H1 (cell line): Measurements from ENCODE around the gene GOLGA6L10. TPM values are rescaled to one million over a fixed set of nuclear protein-coding genes. Genes with fewer than 3 reads are reported as not detected.

Source experiments
- CTCF ChIA-PET: fragments of 300-600 bp; sonication (Branson Sonifier 250); formaldehyde crosslinking; loops from one replicate; lab custom pipeline; 2021; ENCODE audit not compliant: partially characterized antibody; lab: Charles Lee
- POLR2A ChIA-PET: fragments of 300-600 bp; sonication (Branson Sonifier 250); formaldehyde crosslinking; loops from one replicate; lab custom pipeline; 2021; ENCODE audit warnings: inconsistent platforms; ENCODE audit not compliant: partially characterized antibody; lab: Charles Lee
- DNase-seq, 2 experiments: peaks; one replicate each; pipeline versions ENCODE4 v3.0.0 to v3.0.0-alpha.2; 2010 to 2022; ENCODE audit warnings: low spot score in 2 of 2, low read depth in 1 of 2, mixed read lengths in 1 of 2
- FAIRE-seq: peaks from 2 replicates; lab custom pipeline; 2011; peaks lifted over from hg19 to GRCh38; lab: Jason Lieb, UNC
- H2AFZ ChIP-seq: 2 replicates; pipeline ENCODE4 v1.8.1; 2012; ENCODE audit warnings: low read length, inconsistent platforms
- H2AK5ac ChIP-seq: 2 replicates; pipeline ENCODE4 v1.6.1; 2013; ENCODE audit warnings: low read depth, low read length
- H2BK120ac ChIP-seq: replicated peaks from 2 replicates; pipeline ENCODE3; 2013; ENCODE audit warnings: low read depth, low read length, inconsistent platforms
- H2BK12ac ChIP-seq: 2 replicates; pipeline ENCODE4 v1.6.1; 2013; ENCODE audit warnings: low read depth, low read length
- H2BK15ac ChIP-seq: 2 replicates; pipeline ENCODE4 v1.6.1; 2013; ENCODE audit warnings: low read length
- H2BK20ac ChIP-seq: 2 replicates; pipeline ENCODE4 v1.6.1; 2013; ENCODE audit warnings: low read length
- H2BK5ac ChIP-seq: 2 replicates; pipeline ENCODE4 v1.6.1; 2013; ENCODE audit warnings: low read depth, low read length
- H3K14ac ChIP-seq: 2 replicates; pipeline ENCODE4 v1.6.1; 2013; ENCODE audit warnings: inconsistent platforms; ENCODE audit not compliant: insufficient read length
- H3K18ac ChIP-seq: 2 replicates; pipeline ENCODE4 v1.6.1; 2013; ENCODE audit warnings: low read length; ENCODE audit errors: extremely low read depth
- H3K23ac ChIP-seq: 2 replicates; pipeline ENCODE4 v1.6.1; 2013; ENCODE audit warnings: inconsistent platforms; ENCODE audit not compliant: insufficient read length
- H3K23me2 ChIP-seq: 2 replicates; pipeline ENCODE4 v1.6.1; 2013; ENCODE audit warnings: low read depth, low read length
- H3K27ac ChIP-seq: 2 replicates; pipeline ENCODE4 v1.6.1; 2011; ENCODE audit warnings: low read depth, low read length, inconsistent platforms
- H3K27me3 ChIP-seq, 4 experiments: replicated peaks in 1 of 4; 1 replicate in 1 of 4; 2 replicates in 3 of 4; pipeline versions ENCODE4 v1.6.1 to v1.8.1; 2011 to 2013; ENCODE audit warnings: low read length in 3 of 4, mild to moderate bottlenecking in 3 of 4, inconsistent platforms in 2 of 4, mixed read lengths in 2 of 4, moderate library complexity in 1 of 4; ENCODE audit not compliant: control insufficient read depth in 3 of 4, insufficient read depth in 3 of 4; ENCODE audit errors: extremely low read depth in 1 of 4
- H3K36me3 ChIP-seq, 4 experiments: 2 replicates each; pipeline versions ENCODE4 v1.6.1 to v1.8.1; 2011 to 2013; ENCODE audit warnings: mild to moderate bottlenecking in 4 of 4, low read length in 3 of 4, moderate library complexity in 2 of 4, control low read depth in 1 of 4, inconsistent platforms in 1 of 4; ENCODE audit not compliant: insufficient read depth in 4 of 4, control insufficient read depth in 2 of 4
- H3K4ac ChIP-seq: replicated peaks from 2 replicates; pipeline ENCODE3; 2013; ENCODE audit warnings: low read length, low read depth, mixed read lengths, inconsistent platforms; ENCODE audit not compliant: insufficient read length
- H3K4me1 ChIP-seq, 4 experiments: replicated peaks in 1 of 4; 1 replicate in 1 of 4; 2 replicates in 3 of 4; pipeline versions ENCODE4 v1.6.1 to v1.8.1; 2011 to 2013; ENCODE audit warnings: low read length in 3 of 4, inconsistent platforms in 2 of 4, mixed read lengths in 1 of 4; ENCODE audit not compliant: insufficient read depth in 4 of 4, control insufficient read depth in 3 of 4
- H3K4me2 ChIP-seq, 2 experiments: 2 replicates each; pipeline versions ENCODE4 v1.6.1 to v1.8.1; 2011 to 2013; ENCODE audit warnings: low read depth in 2 of 2, low read length in 2 of 2, control low read depth in 1 of 2, inconsistent platforms in 1 of 2, mild to moderate bottlenecking in 1 of 2; ENCODE audit not compliant: insufficient read depth in 1 of 2
- H3K4me3 ChIP-seq, 4 experiments: fragments of 200-600, 300-600 bp in 1 of 4; sonication (generic), shearing (Covaris generic), sonication (Bioruptor Twin) in 1 of 4; 2 replicates each; pipeline versions ENCODE4 v1.5.1 to v1.8.1; 2011 to 2016; ENCODE audit warnings: low read length in 4 of 4, low read depth in 3 of 4, control low read depth in 2 of 4, inconsistent platforms in 2 of 4, mild to moderate bottlenecking in 2 of 4, mixed read lengths in 1 of 4, moderate library complexity in 1 of 4; ENCODE audit not compliant: insufficient read depth in 2 of 4; ENCODE audit errors: extremely low read depth in 1 of 4
- H3K56ac ChIP-seq: replicated peaks from 2 replicates; pipeline ENCODE3; 2013; ENCODE audit warnings: low read depth, mild to moderate bottlenecking, mixed read lengths, low read length, inconsistent platforms; ENCODE audit not compliant: insufficient read length
- H3K79me1 ChIP-seq: 2 replicates; pipeline ENCODE4 v1.6.1; 2013; ENCODE audit warnings: low read depth, low read length, control low read depth
- H3K79me2 ChIP-seq, 2 experiments: 2 replicates each; pipeline versions ENCODE4 v1.6.1 to v1.8.1; 2012 to 2013; ENCODE audit warnings: low read length in 2 of 2, mild to moderate bottlenecking in 2 of 2, inconsistent platforms in 1 of 2; ENCODE audit not compliant: insufficient read depth in 2 of 2, control insufficient read depth in 1 of 2
- H3K9ac ChIP-seq, 4 experiments: replicated peaks in 1 of 4; 1 replicate in 1 of 4; 2 replicates in 3 of 4; pipeline versions ENCODE4 v1.6.1 to v1.8.1; 2011 to 2013; ENCODE audit warnings: low read depth in 3 of 4, low read length in 3 of 4, control low read depth in 2 of 4, mild to moderate bottlenecking in 2 of 4, moderate library complexity in 2 of 4, inconsistent platforms in 1 of 4; ENCODE audit errors: extremely low read depth in 1 of 4
- H3K9me3 ChIP-seq, 2 experiments: 2 replicates each; pipeline versions ENCODE4 v1.6.1 to v1.8.1; 2012 to 2013; ENCODE audit warnings: mild to moderate bottlenecking in 2 of 2, moderate library complexity in 2 of 2, control low read depth in 1 of 2, inconsistent platforms in 1 of 2, low read depth in 1 of 2, low read length in 1 of 2, mixed read lengths in 1 of 2; ENCODE audit not compliant: insufficient read depth in 2 of 2
- H4K20me1 ChIP-seq, 2 experiments: replicated peaks in 1 of 2; 2 replicates each; pipeline versions ENCODE3 to v1.8.1; 2011 to 2013; ENCODE audit warnings: inconsistent platforms in 2 of 2, low read length in 2 of 2, mild to moderate bottlenecking in 1 of 2; ENCODE audit not compliant: insufficient read depth in 2 of 2, control insufficient read depth in 1 of 2
- H4K5ac ChIP-seq: 2 replicates; pipeline ENCODE4 v1.6.1; 2013; ENCODE audit warnings: low read length, low read depth, mixed read lengths, inconsistent platforms; ENCODE audit not compliant: insufficient read length
- H4K8ac ChIP-seq: 2 replicates; pipeline ENCODE4 v1.8.0; 2013; ENCODE audit warnings: mild to moderate bottlenecking, moderate library complexity, low read length, inconsistent platforms; ENCODE audit not compliant: insufficient read depth; ENCODE audit errors: extremely low read depth
- H4K91ac ChIP-seq: replicated peaks from 2 replicates; pipeline ENCODE3; 2013; ENCODE audit warnings: low read length, mixed read lengths, inconsistent platforms; ENCODE audit not compliant: insufficient read length
- CBX5 ChIP-seq: fragments of 300-800, 300-1000 bp; sonication (generic); IDR thresholded peaks from 2 replicates; pipeline ENCODE4 v1.7.1; 2016; ENCODE audit warnings: antibody characterized with exemption, low read length, low read depth
- CBX8 ChIP-seq: fragments of 300-800, 300-1000 bp; sonication (generic); IDR thresholded peaks from 2 replicates; pipeline ENCODE4 v1.7.1; 2016; ENCODE audit warnings: low read depth, low read length, borderline replicate concordance
- EGR1 ChIP-seq: IDR thresholded peaks from 2 replicates; pipeline ENCODE4 v1.6.1; 2011; ENCODE audit warnings: low read depth, low read length, borderline replicate concordance
- GTF2F1 ChIP-seq: IDR thresholded peaks from 2 replicates; pipeline ENCODE4 v1.6.1; 2012; ENCODE audit warnings: low read depth, low read length, improper control_type of control experiment, borderline replicate concordance
- HDAC2 ChIP-seq, 2 experiments: fragments of 300-600 bp in 1 of 2; sonication (generic) in 1 of 2; IDR thresholded peaks; 2 replicates each; pipeline ENCODE4 v1.6.1; 2011 to 2012; ENCODE audit warnings: low read depth in 2 of 2, low read length in 2 of 2, mild to moderate bottlenecking in 2 of 2, moderate library complexity in 2 of 2, borderline replicate concordance in 1 of 2, inconsistent platforms in 1 of 2
- HDAC6 ChIP-seq: IDR thresholded peaks from one replicate; pipeline ENCODE4 v1.7.1; 2012; ENCODE audit warnings: low read depth, mild to moderate bottlenecking, inconsistent platforms, low read length, moderate library complexity
- NRF1 ChIP-seq: IDR thresholded peaks from 2 replicates; pipeline ENCODE4 v1.6.1; 2011; ENCODE audit warnings: mild to moderate bottlenecking, low read depth, low read length, improper control_type of control experiment
- RNF2 ChIP-seq: fragments of 200-900, 300-1000 bp; sonication (generic); IDR thresholded peaks from 2 replicates; pipeline ENCODE4 v1.7.1; 2016; ENCODE audit warnings: borderline replicate concordance, low read depth, mild to moderate bottlenecking, antibody characterized with exemption, low read length; ENCODE audit not compliant: poor library complexity, severe bottlenecking; ENCODE audit errors: missing control alignments
- SIN3A ChIP-seq, 2 experiments: IDR thresholded peaks in 1 of 2; conservative IDR thresholded peaks in 1 of 2; 2 replicates each; pipeline ENCODE4 v1.6.1; 2011 to 2012; ENCODE audit warnings: low read length in 2 of 2, improper control_type of control experiment in 1 of 2, low read depth in 1 of 2, mild to moderate bottlenecking in 1 of 2
- SRF ChIP-seq: IDR thresholded peaks from 2 replicates; pipeline ENCODE4 v1.6.1; 2011; ENCODE audit warnings: mild to moderate bottlenecking, low read depth, low read length, moderate library complexity
- WGBS, 2 experiments: shearing (Covaris generic) in 1 of 2; methylation state at CpG; one replicate each; pipeline versions ENCODE4 v1.1.6 to v1.1.7; 2013 to 2015; ENCODE audit warnings: low lambda C conversion rate in 2 of 2, mixed read lengths in 2 of 2, inconsistent platforms in 1 of 2, low coverage in 1 of 2, missing lambda C conversion rate in 1 of 2; ENCODE audit not compliant: insufficient replicate concordance in 2 of 2, insufficient coverage in 1 of 2, insufficient read length in 1 of 2; ENCODE audit errors: extremely low coverage in 1 of 2, missing lambda C conversion rate in 1 of 2; 5-methylcytosine and 5-hydroxymethylcytosine counted together
- polyA plus RNA-seq, 7 experiments: library from polyadenylated mRNA; depleted of rRNA in 3 of 7; stranded (reverse) in 5 of 7; unstranded in 2 of 7; fragments of >200 nt in 5 of 7; fragments of 200-250 nt in 2 of 7; gene quantifications; 1 replicate in 5 of 7; 2 replicates in 1 of 7; 4 replicates in 1 of 7; pipeline versions ENCODE4 v1.2.1 to v1.2.3, GENCODE V29; 2011 to 2013; ENCODE audit warnings: missing spikeins in 2 of 7, mixed read lengths in 2 of 7
- total RNA-seq: library from RNA; stranded (reverse); fragmentation: NEBNext Ultra II Directional; extraction: Animal tissue kit (Norgen Biotek cat#: 25700); gene quantifications from 2 replicates; pipeline ENCODE4 v1.2.1, GENCODE V29; 2021
- TF ChIP-seq, protein P1 (sequence below): IDR thresholded peaks from 2 replicates; pipeline ENCODE4 v1.6.1; 2011; ENCODE audit warnings: low read depth, mild to moderate bottlenecking, low read length; ENCODE audit not compliant: insufficient read depth
- TF ChIP-seq, protein P2 (sequence below): IDR thresholded peaks from 2 replicates; pipeline ENCODE4 v1.6.1; 2011; ENCODE audit warnings: low read length, improper control_type of control experiment

GOLGA6L10 gene
- total and polyA plus RNA-seq, 2 of the 8 experiments (the other 6 are each of a cell fraction or from before 2014, with no cell fraction given), result 0.91 to 4.0 TPM

DNA sequence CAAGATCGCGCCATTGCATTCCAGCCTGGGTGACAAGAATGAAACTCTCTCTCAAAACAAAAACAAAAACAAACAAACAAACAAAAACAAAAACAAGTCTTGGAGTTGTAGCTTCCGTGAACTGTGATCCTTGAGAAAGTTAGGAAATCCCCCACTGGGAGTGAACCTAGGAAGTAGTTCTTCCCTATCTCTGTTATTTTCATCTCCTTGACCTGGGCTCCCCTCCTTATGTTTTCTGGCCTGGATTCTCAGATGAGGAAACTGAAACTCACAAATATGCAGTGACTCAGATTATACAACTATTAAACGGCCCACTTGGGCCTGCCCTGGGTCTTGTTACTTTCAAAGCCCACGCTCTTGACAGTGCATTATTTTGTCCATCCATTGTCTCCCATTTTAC, 57.0 kb downstream of the GOLGA6L10 start:
- CTCF ChIA-PET, result no interaction called here
- H3K27ac ChIP-seq, result no peak overlapping the region

More for the DNA sequence above, 57.0 kb downstream of the GOLGA6L10 start:
- DNase-seq (no peak), FAIRE-seq (no peak)
- POLR2A ChIA-PET, result no interaction called here
- Histone ChIP-seq H4K5ac (no peak overlapping the region), H3K4ac (no peak overlapping the region), H3K18ac (no peak overlapping the region), H3K23ac (no peak overlapping the region), H2BK120ac (no peak overlapping the region), H3K4me1 (peaks cover 0 to 4% (median 3%) of the 10 kb centered on the region in 4 experiments; a peak in 4 of 7 replicates), H3K27me3 (no peaks in the 10 kb centered on the region), H3K23me2 (peaks cover 2% of the 10 kb centered on the region; the same call in 1 of the 2 replicates), H4K91ac (no peak overlapping the region), H3K36me3 (no peaks in the 10 kb centered on the region), H3K4me3 (no peak overlapping the region), H3K4me2 (no peak overlapping the region), H2AK5ac (no peak overlapping the region), H3K14ac (no peak overlapping the region), H3K79me1 (no peaks in the 10 kb centered on the region), H3K56ac (no peak overlapping the region), H3K79me2 (no peaks in the 10 kb centered on the region), H2AFZ (no peak overlapping the region)
- TF ChIP-seq, protein P1, sequence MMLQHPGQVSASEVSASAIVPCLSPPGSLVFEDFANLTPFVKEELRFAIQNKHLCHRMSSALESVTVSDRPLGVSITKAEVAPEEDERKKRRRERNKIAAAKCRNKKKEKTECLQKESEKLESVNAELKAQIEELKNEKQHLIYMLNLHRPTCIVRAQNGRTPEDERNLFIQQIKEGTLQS, result no peak
- TF ChIP-seq RNF2 (no peak), CBX8 (no peak), GTF2F1 (no peak), NRF1 (no peak), HDAC2 (IDR thresholded peaks at IDR 0.05; ENCODE audit: borderline replicate concordance in 1 of 2, low read depth in 2 of 2, low read length in 2 of 2) (no peak), CBX5 (no peak), HDAC6 (no peak), SIN3A (conservative IDR thresholded peaks at IDR 0.05 in 1 of 2, IDR thresholded peaks at IDR 0.05 in 1 of 2; ENCODE audit: low read depth in 1 of 2, low read length in 2 of 2) (no peak), SRF (no peak), EGR1 (no peak)
- TF ChIP-seq, protein P2, sequence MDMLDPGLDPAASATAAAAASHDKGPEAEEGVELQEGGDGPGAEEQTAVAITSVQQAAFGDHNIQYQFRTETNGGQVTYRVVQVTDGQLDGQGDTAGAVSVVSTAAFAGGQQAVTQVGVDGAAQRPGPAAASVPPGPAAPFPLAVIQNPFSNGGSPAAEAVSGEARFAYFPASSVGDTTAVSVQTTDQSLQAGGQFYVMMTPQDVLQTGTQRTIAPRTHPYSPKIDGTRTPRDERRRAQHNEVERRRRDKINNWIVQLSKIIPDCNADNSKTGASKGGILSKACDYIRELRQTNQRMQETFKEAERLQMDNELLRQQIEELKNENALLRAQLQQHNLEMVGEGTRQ, result no peak
- TF ChIP-seq, all 59 proteins: peak for 0
- Histone ChIP-seq H2BK20ac (no peak overlapping the region), H3K9me3 (no peaks in the 10 kb centered on the region), H2BK5ac (no peak overlapping the region), H2BK15ac (no peak overlapping the region), H4K20me1 (no peaks in the 10 kb centered on the region), H2BK12ac (no peak overlapping the region), H3K9ac (no peak overlapping the region), H4K8ac (no peak overlapping the region)
- 80% methylated on average over 3 of the region's 5 CpGs; no CpG with 5 or more reads in 1 of the 2 experiments for WGBS, 2 experiments
